Peyer's patch (tissue), 4 donors: ENCODE data around the gene CREG1.

Source experiments
- POLR2A ChIP-seq, 2 donors: fragments of 450-650 bp; IDR thresholded peaks; one replicate each; pipeline ENCODE4 v1.5.1; 2017; ENCODE audit warnings: antibody characterized with exemption in 2 of 2, mild to moderate bottlenecking in 2 of 2, moderate library complexity in 2 of 2
- TF ChIP-seq, protein P1 (sequence below), 6 experiments: fragments of 450-650 bp in 4 of 6; fragments of 200-600 bp in 2 of 6; sonication (generic) in 1 of 6; IDR thresholded peaks; one replicate each; pipeline ENCODE4 v1.5.1; 2017 to 2019; ENCODE audit warnings: antibody characterized with exemption in 6 of 6, mild to moderate bottlenecking in 3 of 6, moderate library complexity in 1 of 6

DNA sequence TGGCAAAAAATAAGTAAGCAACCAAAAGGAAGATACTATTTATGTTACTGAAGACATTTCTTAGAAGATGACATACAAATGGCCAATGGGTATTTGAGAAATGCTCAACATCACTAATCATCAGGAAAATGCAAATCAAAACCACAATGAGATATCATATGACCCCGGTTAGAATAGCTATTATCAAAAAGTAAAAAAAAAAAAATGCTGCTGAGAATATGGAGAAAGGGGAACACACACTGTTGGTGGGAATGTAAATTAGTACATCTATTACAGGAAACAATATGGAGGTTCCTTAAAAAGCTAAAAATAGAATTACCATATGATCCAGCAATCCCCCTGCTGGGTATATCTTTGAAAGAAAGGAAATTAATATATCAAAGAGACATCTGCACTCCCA, 34.3 kb upstream of the CREG1 start:
- no peak for TF ChIP-seq POLR2A (IDR thresholded peaks at IDR 0.05)
- TF ChIP-seq, protein P1, sequence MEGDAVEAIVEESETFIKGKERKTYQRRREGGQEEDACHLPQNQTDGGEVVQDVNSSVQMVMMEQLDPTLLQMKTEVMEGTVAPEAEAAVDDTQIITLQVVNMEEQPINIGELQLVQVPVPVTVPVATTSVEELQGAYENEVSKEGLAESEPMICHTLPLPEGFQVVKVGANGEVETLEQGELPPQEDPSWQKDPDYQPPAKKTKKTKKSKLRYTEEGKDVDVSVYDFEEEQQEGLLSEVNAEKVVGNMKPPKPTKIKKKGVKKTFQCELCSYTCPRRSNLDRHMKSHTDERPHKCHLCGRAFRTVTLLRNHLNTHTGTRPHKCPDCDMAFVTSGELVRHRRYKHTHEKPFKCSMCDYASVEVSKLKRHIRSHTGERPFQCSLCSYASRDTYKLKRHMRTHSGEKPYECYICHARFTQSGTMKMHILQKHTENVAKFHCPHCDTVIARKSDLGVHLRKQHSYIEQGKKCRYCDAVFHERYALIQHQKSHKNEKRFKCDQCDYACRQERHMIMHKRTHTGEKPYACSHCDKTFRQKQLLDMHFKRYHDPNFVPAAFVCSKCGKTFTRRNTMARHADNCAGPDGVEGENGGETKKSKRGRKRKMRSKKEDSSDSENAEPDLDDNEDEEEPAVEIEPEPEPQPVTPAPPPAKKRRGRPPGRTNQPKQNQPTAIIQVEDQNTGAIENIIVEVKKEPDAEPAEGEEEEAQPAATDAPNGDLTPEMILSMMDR (IDR thresholded peaks at IDR 0.05), result no peak
